IMR-90 (cell line): ENCODE measurements around the gene FOXO6. TPM values are rescaled to one million over a fixed set of nuclear protein-coding genes. Genes with fewer than 3 reads are reported as not detected.

Experiments
- ATAC-seq: fragments of 200-7000 bp; cut with Tn5 transposase; 2 replicates; pipeline ENCODE4 v1.9.1; 2020; ENCODE audit warnings: low read depth, mild to moderate bottlenecking, moderate library complexity
- BruUV-seq: library from RNA; stranded (reverse); fragments of 400-500 nt; replicated peaks from 2 replicates; lab custom pipeline; 2021; lab: Mats Ljungman, UMichigan
- CTCF ChIA-PET: fragments of 300-600 bp; formaldehyde crosslinking; extraction: SDS; loops from one replicate; lab custom pipeline; 2021; ENCODE audit warnings: antibody characterized with exemption; lab: Yijun Ruan, JAX
- POLR2A ChIA-PET: fragments of 300-600 bp; sonication (Branson Sonifier 250); formaldehyde crosslinking; loops from one replicate; lab custom pipeline; 2022; ENCODE audit warnings: antibody characterized with exemption; ENCODE audit not compliant: unreplicated experiment; lab: Charles Lee
- DNase-seq: peaks from one replicate; pipeline ENCODE4 v3.0.0; 2013
- H2AFZ ChIP-seq: replicated peaks from 2 replicates; pipeline ENCODE3; 2013; ENCODE audit warnings: low read length, mild to moderate bottlenecking; ENCODE audit not compliant: poor library complexity
- H2AK5ac ChIP-seq: 2 replicates; pipeline ENCODE4 v1.6.1; 2013; ENCODE audit warnings: low read depth, low read length, inconsistent platforms
- H2AK9ac ChIP-seq: replicated peaks from 2 replicates; pipeline ENCODE3; 2013; ENCODE audit warnings: mild to moderate bottlenecking, low read depth, low read length, moderate library complexity; ENCODE audit not compliant: poor library complexity
- H2BK120ac ChIP-seq: 2 replicates; pipeline ENCODE4 v1.6.1; 2013; ENCODE audit warnings: low read depth, low read length, inconsistent platforms
- H2BK15ac ChIP-seq: 3 replicates; pipeline ENCODE4 v1.6.1; 2013; ENCODE audit warnings: low read depth, low read length, inconsistent platforms
- H2BK20ac ChIP-seq: 2 replicates; pipeline ENCODE4 v1.6.1; 2013; ENCODE audit warnings: low read depth, mild to moderate bottlenecking, inconsistent platforms, low read length, moderate library complexity
- H2BK5ac ChIP-seq: 2 replicates; pipeline ENCODE4 v1.6.1; 2013; ENCODE audit warnings: mild to moderate bottlenecking, low read depth, low read length, inconsistent platforms; ENCODE audit not compliant: poor library complexity, severe bottlenecking
- H3K14ac ChIP-seq: replicated peaks from 2 replicates; pipeline ENCODE4 v1.6.1; 2013; ENCODE audit warnings: low read depth, low read length, inconsistent platforms
- H3K18ac ChIP-seq: 2 replicates; pipeline ENCODE4 v1.6.1; 2013; ENCODE audit warnings: low read depth, low read length, control low read depth
- H3K23ac ChIP-seq: 2 replicates; pipeline ENCODE4 v1.6.1; 2013; ENCODE audit warnings: low read depth, low read length, inconsistent platforms
- H3K27ac ChIP-seq: 2 replicates; pipeline ENCODE4 v1.5.1; 2013; ENCODE audit warnings: mild to moderate bottlenecking, control low read depth, low read length; ENCODE audit not compliant: insufficient read depth
- H3K27me3 ChIP-seq: 2 replicates; pipeline ENCODE4 v1.6.1; 2013; ENCODE audit warnings: low read length; ENCODE audit not compliant: control insufficient read depth, insufficient read depth
- H3K36me3 ChIP-seq: 2 replicates; pipeline ENCODE4 v1.6.1; 2013; ENCODE audit warnings: low read length, mixed read lengths; ENCODE audit not compliant: control insufficient read depth, insufficient read depth
- H3K4ac ChIP-seq: 2 replicates; pipeline ENCODE4 v1.6.1; 2013; ENCODE audit warnings: low read depth, low read length, inconsistent platforms
- H3K4me1 ChIP-seq: 2 replicates; pipeline ENCODE4 v1.6.1; 2013; ENCODE audit warnings: low read length, mixed read lengths; ENCODE audit not compliant: control insufficient read depth, insufficient read depth
- H3K4me2 ChIP-seq: 2 replicates; pipeline ENCODE4 v1.6.1; 2013; ENCODE audit warnings: low read depth, mild to moderate bottlenecking, control low read depth, low read length, moderate library complexity
- H3K4me3 ChIP-seq: 2 replicates; pipeline ENCODE4 v1.5.1; 2013; ENCODE audit warnings: low read depth, mild to moderate bottlenecking, control low read depth, low read length, moderate library complexity; ENCODE audit not compliant: insufficient read depth
- H3K56ac ChIP-seq: 2 replicates; pipeline ENCODE4 v1.6.1; 2013; ENCODE audit warnings: low read length, inconsistent platforms; ENCODE audit not compliant: insufficient read depth; ENCODE audit errors: extremely low read depth
- H3K79me1 ChIP-seq, 2 experiments: 2 replicates each; pipeline ENCODE4 v1.6.1; 2013; ENCODE audit warnings: low read length in 2 of 2, inconsistent platforms in 1 of 2, low read depth in 1 of 2
- H3K9ac ChIP-seq: 2 replicates; pipeline ENCODE4 v1.6.1; 2013; ENCODE audit warnings: low read depth, low read length, control low read depth
- H3K9me1 ChIP-seq: 2 replicates; pipeline ENCODE4 v1.6.1; 2013; ENCODE audit warnings: low read length, inconsistent platforms; ENCODE audit not compliant: insufficient read depth
- H3K9me3 ChIP-seq: 2 replicates; pipeline ENCODE4 v1.6.1; 2013; ENCODE audit warnings: low read length; ENCODE audit not compliant: control insufficient read depth, insufficient read depth
- H4K20me1 ChIP-seq: 2 replicates; pipeline ENCODE4 v1.6.1; 2013; ENCODE audit warnings: low read length, inconsistent platforms; ENCODE audit not compliant: insufficient read depth
- H4K5ac ChIP-seq: 2 replicates; pipeline ENCODE4 v1.6.1; 2013; ENCODE audit warnings: mild to moderate bottlenecking, low read depth, low read length, control low read depth
- H4K8ac ChIP-seq, 2 experiments: 2 replicates each; pipeline ENCODE4 v1.6.1; 2013; ENCODE audit warnings: low read depth in 2 of 2, low read length in 2 of 2, control low read depth in 1 of 2, inconsistent platforms in 1 of 2
- H4K91ac ChIP-seq: 2 replicates; pipeline ENCODE4 v1.6.1; 2013; ENCODE audit warnings: low read depth, low read length, inconsistent platforms; ENCODE audit not compliant: insufficient read depth
- BHLHE40 ChIP-seq: fragments of 150-350 bp; IDR thresholded peaks from 2 replicates; pipeline ENCODE4 v1.6.1; 2016; ENCODE audit warnings: mild to moderate bottlenecking, low read depth, low read length
- MXI1 ChIP-seq: IDR thresholded peaks from 2 replicates; pipeline ENCODE4 v1.6.1; 2012; ENCODE audit warnings: low read depth, mild to moderate bottlenecking, low read length, moderate library complexity, borderline replicate concordance
- NFE2L2 ChIP-seq: fragments of 150-350 bp; IDR thresholded peaks from 2 replicates; pipeline ENCODE4 v1.6.1; 2016; ENCODE audit warnings: low read depth, mild to moderate bottlenecking, low read length
- RFX5 ChIP-seq: IDR thresholded peaks from 2 replicates; pipeline ENCODE4 v1.8.0; 2012; ENCODE audit warnings: low read depth, mild to moderate bottlenecking, low read length, moderate library complexity
- WGBS, 2 experiments: methylation state at CpG; one replicate each; pipeline versions ENCODE4 v1.1.5 to v1.1.7; 2013; ENCODE audit warnings: missing lambda C conversion rate in 2 of 2; ENCODE audit not compliant: insufficient read length in 1 of 2; ENCODE audit errors: extremely low coverage in 2 of 2; 5-methylcytosine and 5-hydroxymethylcytosine counted together
- dilution Hi-C: fragments of 300-500 bp; cut with HindIII; formaldehyde crosslinking; loops from one replicate; pipeline ENCODE4 v1.14.3; 2018; ENCODE audit warnings: low sequenced_read_pairs; ENCODE audit not compliant: unreplicated experiment
- in situ Hi-C: fragments of 300-500 bp; cut with MboI; formaldehyde crosslinking; loops from 3 replicates; pipeline ENCODE4 v1.14.3; 2019; ENCODE audit warnings: low sequenced_read_pairs, inconsistent platforms, mixed read lengths
- intact Hi-C: fragments of 100-400 bp; cut with micrococcal nuclease; formaldehyde crosslinking; loops from 2 replicates; pipeline ENCODE4 v1.10.0; 2022
- polyA plus RNA-seq, 3 experiments: library from polyadenylated mRNA; depleted of rRNA; stranded (reverse); fragments of >200 nt; gene quantifications; 2 replicates each; pipeline ENCODE4 v1.2.3, GENCODE V29; 2012; ENCODE audit warnings: low replicate concordance in 1 of 3
- total RNA-seq: library from RNA; depleted of rRNA; stranded (reverse); fragments of >200 nt; gene quantifications from 2 replicates; pipeline ENCODE4 v1.2.3, GENCODE V29; 2012
- TF ChIP-seq, protein P1 (sequence below): fragments of 150-350 bp; IDR thresholded peaks from 2 replicates; pipeline ENCODE4 v1.6.1; 2016; ENCODE audit warnings: low read depth, mild to moderate bottlenecking, low read length, moderate library complexity, borderline replicate concordance
- TF ChIP-seq, protein P2 (sequence below): fragments of 150-350 bp; IDR thresholded peaks from 2 replicates; pipeline ENCODE4 v1.6.1; 2017; ENCODE audit warnings: mild to moderate bottlenecking, antibody characterized with exemption, low read length, low read depth

The FOXO6 gene
- total and polyA plus RNA-seq, 2 of the 4 experiments (the other 2 are of a cell fraction) = not detected

DNA sequence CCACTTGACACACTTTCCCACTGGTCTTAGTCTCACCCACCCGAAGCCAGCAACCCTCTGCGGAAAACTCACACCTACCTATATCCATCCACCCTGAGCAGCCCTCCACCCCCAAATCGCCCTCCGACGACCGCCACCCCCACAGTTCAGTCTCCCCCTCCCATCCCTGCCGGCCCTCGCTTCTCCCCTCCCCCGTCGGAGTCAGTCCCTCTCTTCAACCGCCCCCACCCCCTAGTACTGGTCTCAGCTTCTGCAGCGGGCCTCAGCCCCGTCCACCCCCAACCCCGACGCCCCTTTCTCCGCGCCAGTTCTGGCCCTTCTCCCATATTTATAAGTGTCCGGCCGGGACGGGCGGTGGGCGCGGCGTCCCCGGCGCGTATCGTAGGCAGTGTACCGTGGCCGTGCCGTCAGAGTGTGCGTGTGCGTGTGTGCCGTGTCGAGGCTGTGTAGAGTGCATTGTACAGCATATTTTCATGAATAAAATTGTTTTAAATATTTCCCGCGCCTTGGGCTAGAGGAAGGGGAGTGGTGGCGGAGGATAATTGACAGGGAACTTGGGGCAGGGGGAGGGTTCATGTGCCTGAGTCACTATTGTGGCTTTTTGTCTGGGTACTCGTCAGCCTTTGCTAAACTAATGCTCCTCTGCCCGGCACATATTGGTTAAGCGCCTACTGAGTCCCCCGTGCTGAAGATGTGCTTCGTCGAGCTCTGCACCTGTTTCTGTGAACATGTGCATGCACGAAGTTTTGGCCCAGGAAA lies 22.0 kb downstream of the FOXO6 start:
- DNase-seq (peak; percentile 31), ATAC-seq (no peak)
- Histone ChIP-seq H4K20me1 (no peaks in the 10 kb centered on the region), H2BK120ac (no peak overlapping the region), H3K9me1 (no peaks in the 10 kb centered on the region), H3K14ac (no peak overlapping the region), H3K4me3 (no peak overlapping the region), H3K36me3 (no peaks in the 10 kb centered on the region), H3K27ac (no peak overlapping the region), H4K8ac (no peak overlapping the region), H3K27me3 (peaks cover 84% of the 10 kb centered on the region), H2AFZ (peak overlapping the region; percentile 89), H2AK5ac (no peak overlapping the region), H4K5ac (no peak overlapping the region), H3K18ac (no peak overlapping the region), H4K91ac (no peak overlapping the region), H3K23ac (no peak overlapping the region), H3K9me3 (peaks cover 2% of the 10 kb centered on the region; the same call in 1 of the 2 replicates), H3K9ac (no peak overlapping the region), H3K4me2 (no peak overlapping the region), H2BK20ac (no peak overlapping the region), H3K4ac (no peak overlapping the region), H3K79me1 (no peaks in the 10 kb centered on the region), H3K56ac (no peak overlapping the region), H2BK5ac (no peak overlapping the region), H3K4me1 (peaks cover 2% of the 10 kb centered on the region; the same call in 1 of the 2 replicates), H2BK15ac (no peak overlapping the region), H2AK9ac (no peak overlapping the region)
- dilution Hi-C loops = no loop called here
- in situ Hi-C loops = no loop called here
- intact Hi-C loops = no loop called here
- ChIA-PET POLR2A (no interaction called here), CTCF (no interaction called here)
- no TSS peak for BruUV-seq
- TF ChIP-seq, protein P1, sequence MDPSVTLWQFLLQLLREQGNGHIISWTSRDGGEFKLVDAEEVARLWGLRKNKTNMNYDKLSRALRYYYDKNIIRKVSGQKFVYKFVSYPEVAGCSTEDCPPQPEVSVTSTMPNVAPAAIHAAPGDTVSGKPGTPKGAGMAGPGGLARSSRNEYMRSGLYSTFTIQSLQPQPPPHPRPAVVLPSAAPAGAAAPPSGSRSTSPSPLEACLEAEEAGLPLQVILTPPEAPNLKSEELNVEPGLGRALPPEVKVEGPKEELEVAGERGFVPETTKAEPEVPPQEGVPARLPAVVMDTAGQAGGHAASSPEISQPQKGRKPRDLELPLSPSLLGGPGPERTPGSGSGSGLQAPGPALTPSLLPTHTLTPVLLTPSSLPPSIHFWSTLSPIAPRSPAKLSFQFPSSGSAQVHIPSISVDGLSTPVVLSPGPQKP = no peak
- no peak for TF ChIP-seq BHLHE40
- no peak for TF ChIP-seq RFX5
- no peak for TF ChIP-seq MXI1
- no peak for TF ChIP-seq NFE2L2
- TF ChIP-seq, protein P2, sequence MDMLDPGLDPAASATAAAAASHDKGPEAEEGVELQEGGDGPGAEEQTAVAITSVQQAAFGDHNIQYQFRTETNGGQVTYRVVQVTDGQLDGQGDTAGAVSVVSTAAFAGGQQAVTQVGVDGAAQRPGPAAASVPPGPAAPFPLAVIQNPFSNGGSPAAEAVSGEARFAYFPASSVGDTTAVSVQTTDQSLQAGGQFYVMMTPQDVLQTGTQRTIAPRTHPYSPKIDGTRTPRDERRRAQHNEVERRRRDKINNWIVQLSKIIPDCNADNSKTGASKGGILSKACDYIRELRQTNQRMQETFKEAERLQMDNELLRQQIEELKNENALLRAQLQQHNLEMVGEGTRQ = no peak
- WGBS, 2 experiments = 13% methylated on average over 15 of the region's 45 CpGs; no CpG with 5 or more reads in 1 of the 2 experiments
